ENCODE data around the gene RNF145.
A peak's percentile ranks its signal among the peaks of the same experiment; 100 is the strongest.

The RNF145 gene

DNA sequence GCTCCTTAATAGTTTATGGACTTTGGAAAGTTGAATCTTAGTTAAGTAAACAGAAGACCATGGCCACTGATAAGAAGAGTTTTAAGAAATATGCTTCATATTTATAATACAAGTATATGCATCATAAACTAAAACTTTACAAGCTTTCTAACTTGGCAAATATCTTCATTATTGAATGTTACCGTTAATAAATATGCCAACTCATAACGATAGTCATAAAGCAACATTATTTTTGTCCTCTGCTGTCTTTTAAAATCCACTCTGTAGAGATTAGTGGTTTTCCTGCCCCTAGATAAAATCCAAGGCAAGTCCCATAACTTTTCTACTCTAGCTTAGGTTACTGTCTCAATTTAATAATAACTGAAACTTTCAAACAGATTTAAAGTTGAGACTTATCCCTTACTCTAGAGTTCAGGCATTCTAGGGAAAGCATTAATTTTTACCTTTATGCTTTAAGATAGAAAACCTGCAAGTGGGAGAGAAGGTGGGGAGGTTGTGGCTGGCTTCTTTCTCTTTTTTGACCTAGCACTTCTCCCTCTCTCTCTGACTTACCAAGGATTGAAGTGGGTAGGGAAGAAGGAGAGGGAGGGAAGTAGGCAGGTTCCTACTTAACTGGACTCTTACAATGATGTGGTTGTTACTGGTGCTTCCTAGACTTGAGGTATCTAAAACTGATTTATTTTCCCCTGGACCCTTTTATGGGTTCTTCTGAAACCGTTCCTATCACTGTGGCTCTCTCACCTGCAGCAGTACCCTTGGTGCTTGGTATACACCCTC, 29.6 kb downstream of the RNF145 start:
- H3K4me3 ChIP-seq (ENCODE audit: low read depth, low read length), result no peak overlapping the region
- no peak for DNase-seq (ENCODE audit: low read depth)
- TF ChIP-seq CTCF (conservative IDR thresholded peaks at IDR 0.05; ENCODE audit: low read depth, low read length), result no peak

DNA sequence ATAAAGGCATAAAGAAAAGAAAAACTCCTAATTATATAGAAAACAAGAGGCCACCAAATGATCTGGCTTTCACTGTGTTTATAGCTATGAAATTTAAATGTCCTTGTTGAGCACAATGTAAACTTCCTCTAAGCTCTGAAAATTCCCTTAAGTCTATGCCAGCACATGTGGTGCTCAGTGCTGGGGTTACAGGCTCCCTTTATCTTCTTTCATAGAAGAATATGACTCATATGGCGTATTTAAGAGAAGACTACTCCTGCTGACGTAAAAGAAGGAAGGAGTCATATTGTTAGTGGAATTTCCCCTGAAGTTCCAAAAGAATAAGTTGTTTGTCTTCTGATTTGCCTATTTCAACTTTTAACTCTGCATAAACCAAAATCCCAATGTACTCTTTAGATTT, 30.4 kb downstream of the RNF145 start:
- H3K4me3 ChIP-seq (ENCODE audit: low read depth, low read length), result no peak overlapping the region
- peak; percentile 99 for DNase-seq (ENCODE audit: low read depth)
- no peak for TF ChIP-seq CTCF (conservative IDR thresholded peaks at IDR 0.05; ENCODE audit: low read depth, low read length)

- TF ChIP-seq CTCF (conservative IDR thresholded peaks at IDR 0.05; ENCODE audit: low read depth, low read length), result no peak
- no peak overlapping the region for H3K4me3 ChIP-seq (ENCODE audit: low read depth, low read length)
- DNase-seq (ENCODE audit: low read depth), result peak; percentile 49
These were observed 33.8 kb downstream of the RNF145 start for GRCh38 chr5:159175547-159175946.

DNA sequence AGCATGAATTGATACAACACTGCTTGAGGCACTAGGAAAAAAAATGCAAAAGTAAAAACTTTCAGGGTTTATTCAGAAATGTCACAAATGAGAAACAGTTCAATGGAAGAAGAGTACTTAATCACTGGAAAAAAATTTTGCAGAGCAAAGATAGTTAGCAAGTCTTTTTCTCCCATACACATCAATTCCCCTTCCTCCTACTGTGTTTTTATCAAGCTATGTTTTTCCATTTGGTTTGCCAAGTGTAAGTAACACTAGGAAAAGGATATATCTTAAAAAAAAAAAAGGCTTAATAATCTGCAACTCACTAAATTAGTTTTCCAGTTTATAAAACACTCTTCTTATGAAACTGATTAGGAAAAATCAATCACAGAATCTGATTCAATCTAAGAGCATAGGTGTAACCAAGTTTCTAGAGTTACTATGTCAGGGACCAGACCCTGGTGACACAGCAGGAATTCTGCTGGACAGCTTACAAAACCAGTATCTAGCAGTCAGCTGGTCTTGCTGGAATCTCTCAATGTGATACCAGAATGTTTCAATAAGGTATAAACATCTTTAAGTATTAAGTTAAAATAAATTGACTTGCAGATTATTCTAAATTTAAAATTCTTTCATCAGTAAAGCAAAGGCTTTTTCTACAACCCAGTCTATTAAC, 34.7 kb downstream of the RNF145 start:
- H3K4me3 ChIP-seq (ENCODE audit: low read depth, low read length), result no peak overlapping the region
- TF ChIP-seq CTCF (conservative IDR thresholded peaks at IDR 0.05; ENCODE audit: low read depth, low read length), result no peak
- peak; percentile 76 for DNase-seq (ENCODE audit: low read depth)

DNA sequence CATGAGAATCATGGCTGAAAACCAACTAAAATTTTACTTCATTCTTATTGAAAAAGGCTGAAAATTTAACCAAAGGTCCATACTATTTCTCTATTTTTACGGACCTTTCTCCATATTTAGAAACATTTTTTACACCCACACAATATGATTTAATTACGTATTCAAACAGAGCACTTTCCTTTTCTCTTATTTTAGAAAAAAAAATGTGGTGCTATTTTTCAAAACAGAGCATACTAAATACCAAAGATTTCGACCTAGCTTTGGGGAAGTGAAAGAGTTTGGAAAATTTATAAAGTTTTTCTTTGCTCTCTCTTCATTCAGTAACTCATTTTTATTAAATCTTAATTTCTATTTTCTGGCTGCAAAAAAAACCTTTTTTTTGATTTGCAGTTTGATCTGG, 38.1 kb downstream of the RNF145 start:
- no peak for TF ChIP-seq CTCF (conservative IDR thresholded peaks at IDR 0.05; ENCODE audit: low read depth, low read length)
- no peak for DNase-seq (ENCODE audit: low read depth)
- no peak overlapping the region for H3K4me3 ChIP-seq (ENCODE audit: low read depth, low read length)

DNA sequence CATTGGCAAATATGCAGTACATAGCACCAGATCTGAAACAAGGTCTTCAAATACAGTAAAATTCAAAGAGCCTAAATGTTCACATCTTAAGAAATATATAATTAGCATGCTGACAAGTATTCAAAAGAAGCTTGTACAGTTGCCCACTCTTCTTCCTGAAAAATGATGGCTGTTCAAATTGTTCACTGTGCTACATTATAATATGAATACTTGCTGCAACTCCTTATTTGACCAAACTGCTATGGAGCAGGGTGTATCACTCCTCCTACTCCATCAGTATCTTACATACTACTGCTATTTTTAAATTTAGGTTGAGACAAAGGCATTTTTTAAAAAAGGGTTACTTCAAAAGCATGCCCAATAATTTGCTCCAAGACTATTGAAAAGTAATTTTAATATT, 39.3 kb downstream of the RNF145 start:
- no peak for TF ChIP-seq CTCF (conservative IDR thresholded peaks at IDR 0.05; ENCODE audit: low read depth, low read length)
- DNase-seq (ENCODE audit: low read depth), result no peak
- no peak overlapping the region for H3K4me3 ChIP-seq (ENCODE audit: low read depth, low read length)

- H3K4me3 ChIP-seq (ENCODE audit: low read depth, low read length), result no peak overlapping the region
- no peak for DNase-seq (ENCODE audit: low read depth)
- no peak for TF ChIP-seq CTCF (conservative IDR thresholded peaks at IDR 0.05; ENCODE audit: low read depth, low read length)
These were observed 42.9 kb downstream of the RNF145 start for GRCh38 chr5:159166416-159166815.

All from choroid plexus epithelial cell (primary cell).